Stimulated activated CD4-positive, alpha-beta T cell treated with anti-CD3 and anti-CD28 coated beads, Interleukin-4, amount 100 ng/mL, for 4 hours (primary cell): ENCODE results near the gene TMEM218.

Experiments
- DNase-seq, 2 experiments: peaks; one replicate each; pipeline ENCODE4 v3.0.0-alpha.2; 2020

The TMEM218 gene

DNA sequence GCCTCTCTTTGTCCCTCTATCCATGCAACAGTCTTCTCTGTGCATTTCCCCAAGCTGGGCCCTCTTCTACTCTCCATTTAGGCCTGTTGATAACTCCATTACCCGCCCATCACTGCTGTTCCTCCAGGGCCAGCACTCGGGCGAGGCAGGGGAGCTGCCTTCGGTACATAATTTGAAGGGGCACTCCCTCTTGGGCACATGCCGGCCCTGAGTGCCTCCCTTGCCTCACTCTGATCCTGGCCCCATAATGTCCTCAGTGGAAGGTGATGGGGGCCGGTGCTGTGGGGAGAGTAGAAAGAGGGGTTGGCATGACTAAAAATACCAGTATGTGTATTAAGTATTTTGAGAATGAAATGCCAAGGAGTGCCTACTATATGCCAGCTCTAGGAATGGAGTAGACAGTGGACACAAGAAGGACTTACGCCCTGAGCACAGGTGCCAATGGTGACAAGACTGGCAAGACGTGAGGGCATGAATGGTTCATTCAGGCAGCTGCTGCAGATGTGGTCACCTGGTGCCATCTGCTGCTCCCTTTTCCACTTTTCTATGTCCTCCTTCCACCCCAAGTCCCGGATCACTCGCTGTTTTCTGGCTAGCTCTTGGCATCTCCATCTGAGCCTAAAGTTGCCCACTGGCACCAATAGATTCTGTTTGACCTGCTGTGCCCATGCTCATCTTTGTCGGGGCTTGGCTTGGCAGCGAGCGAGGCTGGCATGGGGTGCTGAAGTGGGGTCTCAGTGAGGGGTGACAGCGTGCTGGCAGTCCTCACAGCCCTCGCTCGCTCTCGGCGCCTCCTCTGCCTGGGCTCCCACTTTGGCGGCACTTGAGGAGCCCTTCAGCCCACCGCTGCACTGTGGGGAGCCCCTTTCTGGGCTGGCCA is 22.6 kb downstream of the TMEM218 start:
- no peak for DNase-seq

DNA sequence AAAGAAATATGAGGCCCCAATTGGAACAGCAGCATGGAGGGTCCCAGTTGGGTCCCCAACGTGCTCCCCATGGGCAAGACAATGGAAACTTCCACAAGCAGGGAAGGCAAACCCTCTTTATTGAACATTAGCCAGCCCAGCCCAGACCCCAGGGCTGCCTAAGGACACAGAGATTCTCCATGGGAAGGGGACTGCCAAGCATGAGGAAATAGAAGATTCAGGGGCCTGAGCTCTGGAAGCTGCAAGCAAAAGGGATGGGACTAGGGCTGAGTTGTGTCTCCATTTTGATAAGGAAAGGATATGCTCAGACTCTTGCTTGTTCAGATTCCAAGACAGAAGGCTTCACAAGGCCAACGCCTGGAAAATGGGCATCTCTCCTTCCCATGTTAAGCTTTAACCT is 23.3 kb downstream of the TMEM218 start:
- no peak for DNase-seq

DNA sequence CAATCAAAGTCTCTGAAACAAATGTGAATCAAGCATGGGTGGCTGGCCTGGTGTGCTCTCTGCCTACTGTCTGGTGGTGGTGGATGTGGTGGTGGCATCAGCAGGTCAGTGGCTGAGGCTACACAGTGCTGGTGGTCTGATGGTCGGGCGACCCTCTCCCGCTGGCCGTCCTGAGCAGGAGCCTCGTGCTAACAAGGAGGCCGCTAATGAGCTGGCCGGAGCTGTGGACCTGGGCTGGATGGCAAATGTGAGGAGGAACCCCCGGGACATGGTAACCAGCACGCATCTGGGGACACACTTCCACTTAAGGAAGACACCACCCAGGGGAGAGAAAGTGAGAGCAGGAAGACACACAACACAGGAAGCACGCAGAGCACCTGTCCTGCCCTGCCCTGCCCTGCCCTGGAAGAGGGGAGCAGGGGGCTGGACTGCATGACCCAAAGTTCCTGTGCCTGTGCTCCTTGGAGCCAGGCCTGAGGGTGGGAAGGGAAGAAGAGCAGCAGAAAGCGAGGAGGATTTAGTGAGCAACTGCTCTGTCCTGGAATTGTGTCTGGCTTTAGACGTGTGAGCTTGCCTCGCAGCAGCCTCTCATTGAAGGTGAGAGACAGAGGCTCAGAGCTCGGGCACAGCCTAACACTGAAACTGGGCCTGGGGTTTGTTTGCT is 24.7 kb downstream of the TMEM218 start:
- no peak for DNase-seq

DNA sequence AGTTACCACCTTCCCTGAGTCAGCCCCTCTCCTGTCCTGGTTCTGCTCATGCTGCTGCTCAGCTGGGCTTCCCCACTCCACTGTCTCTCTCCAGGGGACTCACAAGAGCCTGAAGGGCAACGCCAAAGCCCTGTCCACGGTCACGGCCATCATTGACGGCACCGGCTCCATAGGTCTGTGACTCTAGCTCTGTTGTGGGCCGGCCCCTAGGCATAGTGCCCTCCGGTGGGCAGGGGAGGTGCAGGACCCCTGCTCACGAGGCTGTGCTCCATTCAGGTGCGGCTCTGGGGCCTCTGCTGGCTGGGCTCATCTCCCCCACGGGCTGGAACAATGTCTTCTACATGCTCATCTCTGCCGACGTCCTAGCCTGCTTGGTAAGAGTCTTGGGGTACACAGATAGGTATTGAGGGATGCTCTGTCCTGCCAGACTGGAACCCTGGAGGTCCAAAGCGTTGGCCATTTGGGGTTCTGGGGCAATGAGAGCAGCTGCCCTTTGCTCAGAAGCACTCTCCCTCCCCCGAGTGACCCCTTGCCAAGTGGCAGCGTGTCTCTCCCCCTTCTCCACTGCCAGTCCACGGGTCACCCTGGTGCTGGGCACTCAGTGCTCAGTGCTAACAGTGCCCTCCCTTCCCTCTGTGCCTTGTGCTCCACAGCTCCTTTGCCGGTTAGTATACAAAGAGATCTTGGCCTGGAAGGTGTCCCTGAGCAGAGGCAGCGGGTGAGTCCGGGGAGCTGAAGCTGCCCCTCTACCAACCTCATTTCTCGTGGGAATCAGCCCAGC is 25.9 kb downstream of the TMEM218 start:
- no peak for DNase-seq

DNA sequence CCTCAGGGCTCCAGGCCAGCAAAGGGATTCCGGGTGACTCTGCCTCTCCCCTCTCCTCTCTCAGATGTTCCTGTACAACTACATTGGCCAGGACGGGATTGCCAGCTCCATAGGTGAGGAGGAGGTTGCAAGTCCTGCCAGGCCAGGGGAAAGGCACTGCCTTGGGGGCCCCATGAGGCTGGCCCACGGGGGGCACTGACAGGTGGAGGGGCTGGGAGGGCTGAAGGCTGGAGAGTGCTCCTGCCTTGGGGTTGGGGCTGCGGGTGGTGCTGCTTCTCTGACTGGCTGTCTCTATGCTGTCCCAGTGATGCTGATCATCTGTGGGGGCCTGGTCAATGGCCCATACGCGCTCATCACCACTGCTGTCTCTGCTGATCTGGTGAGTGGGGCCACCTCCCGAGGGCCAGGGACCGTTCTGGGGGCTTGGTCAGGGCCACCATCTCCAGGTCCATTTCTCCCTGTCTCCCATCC is 26.6 kb downstream of the TMEM218 start:
- DNase-seq: no peak

DNA sequence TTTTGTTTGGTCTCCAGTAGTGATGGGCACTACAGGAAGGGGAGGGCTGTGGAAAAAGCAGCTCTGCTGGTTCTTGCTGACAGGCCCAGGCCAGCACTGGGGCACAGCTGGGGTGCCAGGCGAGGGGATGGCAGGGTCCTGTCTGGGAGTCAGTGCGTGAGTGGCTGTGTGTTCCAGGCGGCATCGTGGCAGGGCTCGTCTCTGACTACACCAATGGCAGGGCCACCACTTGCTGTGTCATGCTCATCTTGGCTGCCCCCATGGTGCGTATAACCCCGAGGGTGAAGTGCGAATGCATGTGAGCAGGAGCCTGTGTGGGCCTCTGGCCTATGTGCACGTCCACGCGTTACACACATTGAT is 27.4 kb downstream of the TMEM218 start:
- no peak for DNase-seq

DNA sequence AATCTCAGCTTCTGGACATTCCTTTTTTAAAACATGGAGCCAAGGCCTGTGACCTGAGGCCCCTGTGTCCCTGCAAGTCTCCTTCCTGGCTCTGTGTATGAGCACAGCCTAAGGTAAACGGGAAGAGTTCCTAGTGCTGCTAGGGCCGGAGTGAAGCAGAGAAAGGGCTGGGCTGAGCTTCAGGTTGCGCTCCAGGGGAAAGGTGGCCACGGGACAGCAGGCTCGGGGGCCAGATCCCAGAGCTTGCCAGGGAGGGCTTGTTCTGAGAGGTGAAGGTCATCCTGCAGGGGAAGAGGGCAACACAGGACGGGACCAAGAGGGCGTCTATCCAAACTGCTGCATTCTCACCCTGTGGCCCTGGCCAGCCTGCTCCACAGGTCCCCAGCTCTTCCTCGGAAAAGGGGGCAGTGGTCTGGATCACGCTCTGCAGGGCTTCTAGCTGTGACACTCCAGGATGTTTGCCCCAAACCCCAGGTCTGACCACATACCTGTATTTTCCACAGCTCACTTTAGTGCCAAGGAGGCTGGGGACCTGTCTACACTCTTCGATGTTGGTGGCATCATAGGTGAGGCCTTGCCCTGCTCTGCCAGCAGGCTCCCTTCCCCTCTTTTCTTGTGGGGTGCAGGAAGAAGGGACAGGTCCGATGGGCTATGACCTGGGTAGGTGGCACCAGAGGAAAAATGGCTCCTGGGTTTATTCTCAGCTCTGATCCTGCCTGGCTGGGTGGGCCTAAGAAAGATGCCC is 27.9 kb downstream of the TMEM218 start:
- DNase-seq: no peak

DNA sequence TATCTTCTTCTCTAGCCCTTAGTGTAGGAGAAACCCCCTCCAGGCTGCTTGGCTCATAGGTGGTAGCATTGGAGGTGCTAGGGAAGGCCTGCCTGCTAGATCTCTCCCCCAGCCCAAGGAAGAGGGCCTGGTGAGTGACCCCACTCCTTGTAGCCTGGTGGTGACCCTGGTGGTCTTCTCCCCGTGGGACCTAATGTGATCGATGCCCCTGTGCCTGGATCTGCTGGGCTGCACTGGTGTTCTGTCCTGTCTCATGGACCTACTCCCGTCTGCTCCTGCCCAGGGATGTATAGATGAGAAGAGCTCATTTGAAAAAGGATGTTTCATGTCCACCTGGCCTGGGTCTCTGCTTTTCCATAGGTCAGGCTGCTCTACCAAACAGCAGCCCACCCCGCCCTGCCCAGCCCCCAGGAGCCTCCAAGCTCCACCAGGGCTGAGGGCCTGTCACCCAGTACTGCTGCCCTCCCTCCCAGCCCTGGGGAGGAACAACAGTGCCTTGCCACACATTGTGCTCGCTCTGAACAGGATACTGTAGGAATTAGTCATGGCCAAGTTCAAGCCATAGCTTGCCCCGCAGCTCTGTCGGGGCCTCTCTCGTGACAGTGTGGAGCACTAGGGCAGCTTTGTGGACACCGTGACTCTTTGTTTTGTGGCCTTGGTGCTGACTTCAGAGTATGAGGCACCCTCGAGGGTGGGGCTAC is 28.7 kb downstream of the TMEM218 start:
- DNase-seq: no peak

DNA sequence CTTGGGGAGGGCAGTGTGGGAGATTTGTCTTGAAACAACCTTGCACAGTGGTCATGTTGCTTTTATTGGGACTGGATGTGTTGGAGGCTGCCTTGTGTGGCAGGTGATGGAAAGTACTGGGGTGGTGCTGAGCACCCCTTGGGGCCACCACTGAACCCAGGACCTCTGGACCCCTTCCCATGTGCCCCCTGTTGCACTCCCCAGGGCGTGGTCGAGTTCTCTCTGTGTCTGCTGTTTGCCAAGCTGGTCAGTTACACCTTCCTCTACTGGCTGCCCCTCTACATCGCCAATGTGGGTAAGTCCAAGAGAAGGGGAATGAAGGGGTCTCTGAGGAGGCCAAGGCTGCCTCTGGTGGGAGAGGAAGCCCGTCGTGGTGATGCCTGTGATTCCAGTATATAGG is 29.4 kb downstream of the TMEM218 start:
- DNase-seq: no peak

DNA sequence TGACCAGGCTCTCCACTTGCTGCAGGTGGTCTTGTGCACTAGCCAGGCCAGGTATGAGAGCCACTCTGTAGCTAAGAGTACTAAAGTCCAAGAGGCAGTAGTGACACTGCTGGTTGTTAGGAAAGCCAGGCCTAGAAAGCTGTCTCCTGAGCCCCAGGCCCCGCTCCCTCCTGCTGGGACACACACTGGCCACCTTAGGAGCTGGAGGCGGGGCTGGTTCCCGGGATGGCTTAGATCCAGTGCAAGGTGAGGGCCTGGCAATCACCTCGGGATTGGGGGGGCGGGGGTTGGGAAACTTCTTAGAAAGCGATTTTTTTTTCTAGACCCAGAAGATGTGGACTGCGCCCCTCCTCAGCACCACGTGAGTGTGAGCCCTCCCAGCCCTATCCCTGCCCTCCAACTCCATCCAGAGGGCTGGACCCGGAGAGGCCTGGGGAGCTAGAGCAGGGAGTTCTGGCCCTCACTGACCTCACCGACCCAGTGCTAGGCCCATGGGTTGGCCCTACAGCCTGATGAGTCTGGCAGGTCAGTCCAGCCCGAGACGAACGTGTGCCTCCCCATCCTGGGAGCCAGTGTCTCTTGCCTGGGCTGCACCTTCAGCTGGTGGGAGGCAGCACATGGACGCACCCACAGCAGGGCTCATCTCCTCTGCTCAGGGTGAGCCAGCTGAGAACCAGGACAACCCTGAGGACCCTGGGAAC is 30.2 kb downstream of the TMEM218 start:
- no peak for DNase-seq

DNA sequence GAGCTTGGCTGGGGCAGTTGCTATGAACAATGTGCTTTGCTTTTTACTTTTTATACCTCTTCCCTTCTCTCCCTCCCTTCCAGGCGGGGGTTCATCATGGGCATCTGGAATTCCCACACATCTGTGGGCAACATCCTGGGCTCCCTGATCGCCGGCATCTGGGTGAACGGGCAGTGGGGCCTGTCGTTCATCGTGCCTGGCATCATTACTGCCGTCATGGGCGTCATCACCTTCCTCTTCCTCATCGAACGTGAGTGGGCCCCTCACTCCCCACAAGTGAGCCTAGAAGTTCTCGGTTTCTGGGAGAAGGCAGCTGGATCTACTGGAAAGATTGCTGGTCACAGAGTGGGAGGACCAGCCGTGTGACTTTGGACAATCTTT is 30.9 kb downstream of the TMEM218 start:
- DNase-seq: no peak

DNA sequence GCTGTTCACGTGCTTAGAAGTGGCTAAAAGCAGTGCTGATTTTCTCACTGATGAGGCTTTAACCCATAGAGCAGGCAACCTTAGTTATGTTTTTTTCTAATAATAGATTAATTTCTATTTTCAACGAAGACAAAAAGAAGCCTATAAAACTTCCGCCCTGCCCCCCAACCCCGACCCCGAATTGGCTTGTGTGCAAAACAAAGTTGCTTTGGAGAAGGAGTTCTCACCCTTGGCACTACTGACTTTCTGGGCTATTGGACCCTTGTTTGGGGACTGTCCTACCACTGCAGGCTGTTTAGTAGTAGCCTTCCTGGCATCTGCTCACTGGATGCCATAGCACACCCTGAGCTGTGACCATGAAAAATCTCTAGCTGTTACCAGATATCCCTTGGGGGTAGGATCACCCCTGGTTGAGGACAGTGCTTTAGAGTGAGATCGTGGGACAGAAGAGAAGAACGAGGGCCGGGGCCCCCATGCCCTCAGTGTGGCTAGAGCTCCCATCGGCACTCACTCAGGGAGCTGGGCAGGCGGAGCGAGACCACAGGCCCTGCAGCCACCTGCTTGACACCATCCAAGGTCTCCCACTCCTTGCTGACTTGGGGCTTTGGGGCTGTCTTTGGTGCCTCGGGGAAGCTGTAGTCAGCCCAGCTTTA is 31.4 kb downstream of the TMEM218 start:
- no peak for DNase-seq

DNA sequence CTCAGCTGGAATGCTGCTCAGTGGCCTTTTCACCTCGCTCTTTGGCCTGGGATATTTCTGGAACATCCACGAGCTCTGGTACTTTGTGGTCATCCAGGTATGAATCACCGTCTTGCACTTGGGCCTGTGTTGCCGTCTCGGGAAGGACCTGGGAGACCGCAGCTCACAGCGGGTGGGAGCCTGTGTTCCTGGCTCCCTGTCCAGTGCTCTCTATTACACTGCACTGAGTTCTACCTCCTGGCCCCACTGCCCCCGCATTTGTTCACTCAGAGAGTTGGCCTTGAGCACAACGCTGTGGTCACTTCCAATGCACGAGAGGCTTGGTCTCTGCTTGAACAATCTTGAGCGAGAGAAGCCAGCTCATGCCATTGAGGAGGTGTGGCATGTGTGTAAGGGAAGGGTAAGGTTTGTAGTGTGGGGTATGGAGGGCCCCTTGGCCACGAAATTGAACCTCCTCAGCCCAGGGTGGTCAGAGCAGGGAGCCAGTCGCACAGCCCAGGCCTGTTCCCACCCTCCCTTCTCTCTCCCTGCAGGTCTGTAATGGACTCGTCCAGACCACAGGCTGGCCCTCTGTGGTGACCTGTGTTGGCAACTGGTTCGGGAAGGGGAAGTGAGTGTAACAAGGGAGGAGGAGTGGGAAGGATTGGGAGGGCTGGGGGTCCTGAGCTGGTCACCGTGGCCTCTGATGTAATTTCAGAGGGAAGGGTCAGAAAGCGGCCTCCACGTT is 32.1 kb downstream of the TMEM218 start:
- DNase-seq: no peak

DNA sequence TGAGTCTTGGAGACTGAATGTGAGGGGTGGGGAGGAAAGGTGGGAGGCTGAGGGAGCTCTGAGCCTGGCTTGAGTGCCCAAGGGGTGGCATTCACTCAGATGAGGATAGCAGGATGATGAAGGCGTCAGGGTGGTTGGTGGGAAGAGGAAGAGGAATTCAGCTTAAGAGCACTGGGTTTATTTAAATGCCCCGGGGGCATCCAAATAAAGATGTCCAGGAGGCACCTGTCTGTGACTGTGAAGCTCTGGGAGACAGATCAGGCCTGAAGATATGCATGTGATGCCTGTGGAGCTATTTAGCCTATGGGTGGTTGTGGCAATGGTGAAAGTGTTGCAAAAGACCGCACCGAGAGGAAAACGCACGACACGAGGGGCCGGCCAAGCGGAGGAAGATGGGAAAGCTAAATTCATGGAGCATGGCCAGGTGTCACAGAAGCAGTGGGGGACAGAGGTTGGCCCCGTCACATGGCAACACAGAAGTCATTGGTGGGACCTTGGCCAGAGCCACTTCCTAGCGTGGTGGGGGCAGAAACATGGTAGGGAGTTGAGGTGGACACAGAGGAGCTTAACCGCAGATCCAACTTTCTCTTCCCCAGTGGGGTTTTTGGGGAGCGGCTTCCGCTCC is 32.8 kb downstream of the TMEM218 start:
- no peak for DNase-seq

DNA sequence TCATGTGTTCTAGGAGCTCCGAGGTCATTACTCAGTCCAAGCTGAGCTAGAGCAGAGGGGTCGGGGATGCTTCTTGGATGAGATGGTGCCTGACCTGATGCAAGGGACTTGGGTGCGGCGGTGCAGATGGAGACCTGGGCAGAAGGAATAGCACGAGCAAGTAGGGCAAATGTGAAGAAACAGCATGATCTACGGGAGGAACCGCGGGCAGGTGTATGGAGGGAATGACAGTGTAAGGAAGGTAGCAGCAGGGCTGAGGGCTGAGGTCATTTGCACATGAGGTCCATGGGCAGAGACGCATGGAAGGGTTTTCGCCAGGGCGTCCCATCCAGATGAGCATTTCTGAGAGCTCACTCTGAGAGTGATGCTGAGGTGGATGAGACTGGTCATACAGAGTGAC is 33.4 kb downstream of the TMEM218 start:
- no peak for DNase-seq

DNA sequence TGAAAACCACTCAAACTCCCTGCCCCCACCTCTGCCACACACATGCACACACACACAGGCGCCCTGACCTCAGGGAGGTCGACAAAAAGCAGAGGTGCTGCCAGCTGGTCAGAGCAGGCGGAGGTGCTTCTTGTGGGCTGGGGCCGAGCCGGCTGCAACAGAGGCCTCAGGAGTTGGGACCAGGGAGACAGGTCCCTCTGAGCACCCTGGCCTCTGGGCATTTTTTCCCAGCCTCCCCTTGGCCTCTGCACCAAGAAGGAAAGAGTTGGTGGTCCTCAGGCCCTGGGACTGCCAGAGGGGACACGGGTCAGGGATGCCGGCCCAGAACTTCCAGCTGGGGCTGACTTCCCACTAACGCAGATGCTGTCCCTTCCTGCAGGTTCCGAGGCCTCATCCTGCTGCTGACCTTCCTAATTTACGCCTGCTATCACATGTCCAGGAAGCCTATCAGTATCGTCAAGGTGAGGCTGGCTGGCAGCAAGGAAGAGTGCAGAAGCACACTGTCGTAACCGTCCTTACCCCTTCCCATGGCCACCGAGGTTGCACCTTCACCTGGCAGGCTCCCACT is 35.0 kb downstream of the TMEM218 start:
- DNase-seq: no peak

DNA sequence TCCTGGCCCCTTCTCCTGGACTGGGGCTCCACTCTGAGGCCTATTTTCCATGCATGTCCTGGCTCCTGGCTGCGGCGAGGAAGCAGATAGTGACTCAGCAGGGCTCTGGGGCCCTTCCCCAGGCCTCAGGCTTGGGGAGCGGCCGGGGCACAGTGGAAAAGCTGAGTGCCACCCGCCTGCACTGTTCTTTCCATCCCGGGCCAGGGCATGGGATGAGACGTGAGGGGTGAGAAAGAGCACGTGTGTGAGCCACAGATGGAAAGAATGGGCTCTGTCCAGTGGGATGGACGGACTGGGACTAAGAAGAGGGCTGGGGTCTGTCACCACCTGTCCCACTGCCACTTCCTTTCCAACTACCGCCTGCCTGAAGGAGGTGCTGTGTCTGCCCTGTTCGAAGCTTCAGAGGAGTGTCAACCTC is 35.5 kb downstream of the TMEM218 start:
- DNase-seq: no peak

DNA sequence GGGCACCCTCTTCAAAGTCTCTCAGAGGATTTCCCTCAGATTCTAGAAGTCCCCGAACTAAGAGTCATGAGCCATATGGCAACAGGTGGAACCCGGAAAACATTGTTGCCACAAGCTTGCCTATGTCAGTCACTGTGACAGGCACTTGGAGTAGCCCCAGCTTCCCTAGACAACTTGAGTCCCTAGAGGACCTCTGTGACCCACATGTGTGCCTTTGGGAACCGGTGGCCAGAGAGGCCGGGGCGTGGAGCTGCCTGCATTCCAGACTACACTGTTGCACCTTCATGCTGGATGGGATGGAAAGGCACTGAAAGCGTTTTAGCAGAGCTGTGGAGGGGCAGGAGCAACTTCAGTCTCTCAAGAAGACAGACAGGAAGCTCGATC is 36.2 kb downstream of the TMEM218 start:
- no peak for DNase-seq

DNA sequence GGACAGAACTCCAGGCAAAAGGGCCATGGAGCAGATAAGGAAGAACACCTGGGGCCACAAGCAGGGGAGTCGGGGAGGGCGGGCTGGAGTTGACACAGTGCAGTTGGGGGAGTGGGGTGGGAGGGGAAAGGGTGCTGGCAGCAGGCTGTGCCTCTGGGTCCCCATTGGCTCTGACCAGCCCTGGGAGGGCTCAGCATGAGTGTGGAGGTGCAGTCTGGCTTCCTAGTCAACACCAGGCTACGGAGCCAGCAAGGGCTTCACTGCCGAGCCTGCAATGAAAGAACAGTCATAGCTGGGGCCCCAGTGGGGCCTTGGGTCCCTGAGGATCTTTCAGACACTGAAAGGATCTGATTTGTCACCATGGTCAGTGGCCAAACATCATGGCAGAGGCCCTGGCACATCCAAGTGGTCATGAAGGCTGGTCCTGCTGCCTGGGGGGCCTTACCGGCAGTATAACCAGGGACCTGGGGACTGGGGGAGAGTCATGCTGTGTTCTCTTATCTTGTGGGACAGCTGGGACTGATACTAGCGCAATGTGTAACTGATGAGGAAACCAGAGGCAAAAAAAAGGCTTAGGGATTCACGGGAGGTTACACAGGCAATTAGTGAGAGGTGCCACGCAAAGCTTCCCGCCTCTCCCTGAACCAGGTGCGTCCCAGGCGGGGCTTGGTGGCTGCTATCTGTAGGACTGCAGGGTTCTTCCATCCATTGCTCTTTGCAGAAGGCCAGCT is 36.8 kb downstream of the TMEM218 start:
- no peak for DNase-seq
